HG03060 (cell line): ENCODE data around the gene CEP78.

Experiments
- ATAC-seq: cut with Tn5 transposase; IDR thresholded peaks from one replicate; pipeline ENCODE4 v1.9.1; 2021; ENCODE audit warnings: low read depth, moderate number of reproducible peaks; ENCODE audit not compliant: unreplicated experiment

CEP78 gene

DNA sequence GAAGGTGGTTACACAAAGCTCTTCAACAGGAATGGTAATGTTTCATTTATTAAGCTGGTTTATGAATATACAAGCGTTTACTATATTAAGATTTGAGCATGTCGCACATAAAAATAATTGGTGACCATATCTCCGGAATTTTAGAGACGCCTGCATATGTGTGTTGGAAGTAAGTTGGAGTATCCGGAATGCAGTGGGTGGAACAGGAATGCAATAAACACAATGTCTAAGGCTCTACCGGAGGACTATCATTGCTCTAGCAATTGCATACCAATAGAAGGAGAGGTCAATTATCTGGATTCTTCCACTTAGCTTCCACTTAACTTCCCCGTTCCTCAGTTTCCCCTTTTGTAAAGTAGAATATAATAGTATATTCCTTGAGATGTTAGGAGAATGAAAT lies 1.1 kb upstream of the CEP78 start:
- ATAC-seq, result no peak

DNA sequence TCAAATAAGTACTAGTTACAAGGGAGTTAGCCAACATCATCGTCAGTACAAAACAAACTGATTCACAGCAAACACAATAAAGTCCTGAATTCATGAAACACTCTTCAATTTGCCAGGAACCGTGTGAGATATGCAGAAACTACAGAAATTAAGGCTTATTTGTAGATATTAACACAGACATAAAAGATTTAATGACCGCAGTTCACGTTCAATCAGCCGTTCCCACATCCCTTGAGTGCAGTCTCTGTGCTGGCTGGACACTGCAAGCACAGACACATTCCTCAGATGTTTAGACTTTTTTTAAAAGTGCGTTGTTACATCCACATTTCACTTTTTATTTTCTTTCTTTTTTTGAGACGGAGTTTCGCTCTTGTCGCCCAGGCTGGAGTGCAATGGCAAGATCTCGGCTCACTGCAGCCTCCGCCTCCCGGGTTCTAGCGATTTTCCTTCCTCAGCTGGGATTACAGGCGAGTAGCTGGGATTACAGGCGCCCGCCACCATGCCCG lies 566 bp upstream of the CEP78 start:
- ATAC-seq, result no peak

DNA sequence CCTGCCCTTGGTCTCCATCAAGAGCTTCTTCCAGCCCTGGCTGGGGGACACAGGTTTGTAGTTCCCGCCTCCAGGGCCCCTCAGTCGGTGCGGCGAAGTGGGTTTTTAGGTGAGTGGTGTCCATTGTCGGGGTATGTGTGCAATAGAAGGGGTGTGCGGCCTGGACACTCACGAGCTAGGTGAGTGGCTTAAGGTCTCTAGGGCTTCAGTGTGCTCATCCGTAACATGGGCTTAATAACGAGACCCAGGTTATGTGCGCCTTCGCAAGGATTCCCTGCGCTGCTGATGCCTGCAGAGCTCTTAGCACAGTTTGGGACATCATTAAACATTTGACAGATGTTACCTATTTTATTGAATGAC lies 656 bp downstream of the CEP78 start:
- peak; percentile 3 for ATAC-seq

DNA sequence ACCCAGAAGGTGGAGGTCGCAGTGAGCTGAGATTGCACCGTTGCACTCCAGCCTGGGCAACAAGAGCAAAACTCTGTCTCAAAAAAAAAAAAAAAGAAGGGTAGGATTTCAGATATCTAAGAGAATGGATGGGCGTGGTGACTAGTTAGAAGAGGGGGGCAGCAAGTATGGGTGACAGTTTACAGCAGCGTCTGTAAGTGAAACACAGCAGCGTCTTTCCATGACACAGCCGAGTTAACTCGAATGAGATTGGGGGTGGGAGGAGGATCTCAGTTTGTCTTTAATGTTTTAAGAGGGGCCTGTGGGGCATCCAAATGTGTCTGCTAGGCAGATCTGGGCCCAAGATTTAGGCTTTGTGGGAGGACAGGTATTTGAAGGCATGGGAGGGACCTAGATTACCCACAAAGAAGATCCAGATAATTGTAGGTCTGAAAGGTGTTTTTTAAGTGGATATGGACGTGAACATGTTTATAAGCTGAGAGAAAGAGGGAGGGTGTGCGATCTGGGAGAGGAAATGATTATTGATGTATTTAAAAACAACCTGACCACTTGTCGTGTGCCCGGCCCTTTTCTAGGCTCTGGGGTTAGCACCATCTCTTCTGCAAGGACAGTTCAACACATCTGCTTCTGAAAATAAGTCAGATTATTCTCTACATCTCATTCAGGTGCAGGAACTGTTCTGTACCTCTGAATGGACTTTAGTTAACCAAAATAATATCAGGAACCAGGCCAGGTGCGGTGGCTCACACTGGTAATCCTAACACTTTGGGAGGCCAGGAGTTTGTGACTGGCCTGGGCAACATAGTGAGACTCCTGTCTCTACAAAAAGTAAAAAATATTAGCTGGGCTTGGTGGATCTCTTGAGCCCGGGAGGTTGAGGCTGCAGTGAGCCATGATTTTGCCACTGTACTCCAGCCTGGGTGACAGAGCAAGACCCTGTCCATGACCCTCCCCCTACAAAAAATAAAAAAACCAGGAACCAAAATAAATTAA lies 2.5 kb downstream of the CEP78 start:
- ATAC-seq, result no peak

DNA sequence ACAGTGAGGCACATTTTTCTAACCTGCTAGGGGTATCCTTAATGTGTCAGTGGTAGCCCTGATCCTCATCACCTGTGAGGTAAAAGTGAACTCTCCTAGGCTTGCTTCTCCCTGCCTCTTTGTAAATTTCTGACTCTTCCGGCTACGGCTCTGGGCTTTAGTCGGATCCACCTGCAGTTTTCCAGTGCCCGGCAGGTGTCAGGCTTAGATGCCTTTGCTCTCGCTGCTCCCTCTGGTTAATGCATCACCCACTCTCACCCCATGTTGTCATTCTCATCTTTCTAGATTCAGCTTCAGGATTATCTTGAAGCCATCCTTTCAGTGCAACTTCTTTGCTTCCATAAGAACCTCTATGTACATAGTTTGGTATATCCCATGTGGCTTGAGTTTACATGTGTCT lies 3.6 kb downstream of the CEP78 start:
- no peak for ATAC-seq

DNA sequence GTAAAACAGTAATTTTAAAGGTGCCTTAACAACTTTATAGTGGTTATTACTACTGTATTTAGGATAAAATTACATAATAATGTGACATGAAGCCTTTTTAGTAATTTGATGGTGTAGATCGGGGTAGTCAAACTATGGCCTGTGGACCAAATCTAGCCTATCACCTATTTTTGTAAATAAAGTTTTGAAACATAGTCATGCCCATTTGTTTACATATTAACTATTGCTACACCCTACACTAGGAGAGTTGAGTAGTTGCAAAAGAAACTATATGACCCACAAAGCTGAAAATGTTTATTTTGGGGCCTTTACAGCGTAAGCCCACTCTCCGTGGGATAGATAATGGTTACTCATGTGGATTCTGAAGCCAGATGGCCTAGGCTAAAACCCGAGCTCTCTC lies 6.2 kb downstream of the CEP78 start:
- no peak for ATAC-seq

DNA sequence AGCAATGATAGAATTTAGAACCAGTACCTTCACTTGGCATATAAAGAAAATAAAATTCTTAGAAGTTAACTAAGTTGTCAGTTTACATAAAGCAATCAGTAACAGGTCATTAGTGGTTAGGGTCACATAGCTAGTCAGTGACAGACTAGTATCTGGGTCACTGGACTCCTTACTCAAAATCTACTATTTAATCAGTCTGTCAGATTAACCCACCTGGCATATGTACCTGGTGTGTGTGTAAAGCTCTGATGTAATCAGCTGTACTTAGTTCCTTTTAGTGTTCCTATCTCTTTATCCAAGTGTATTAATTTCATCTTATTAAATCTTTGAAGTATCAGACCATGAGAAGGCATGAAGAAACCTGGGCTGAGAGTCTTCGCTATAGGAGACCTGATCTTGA lies 7.3 kb downstream of the CEP78 start:
- ATAC-seq, result no peak

DNA sequence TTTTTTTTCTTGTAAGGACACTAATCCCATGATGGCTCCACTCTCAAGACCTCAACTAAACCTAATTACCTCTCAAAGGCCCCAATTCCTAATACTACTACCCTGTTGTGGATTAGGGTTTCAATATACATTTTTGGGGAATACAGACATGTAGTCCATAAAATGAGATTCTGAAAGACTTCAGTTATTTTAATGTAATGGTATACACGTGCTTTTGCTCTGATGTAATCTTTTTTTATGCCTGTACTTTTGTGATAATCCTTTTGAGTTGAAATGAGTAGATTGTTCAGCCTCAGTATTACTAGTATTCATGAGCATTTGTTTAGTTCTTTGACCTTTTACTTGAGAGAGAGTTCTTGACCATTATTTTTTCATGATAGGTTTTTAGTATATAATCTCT lies 9.5 kb downstream of the CEP78 start:
- no peak for ATAC-seq

DNA sequence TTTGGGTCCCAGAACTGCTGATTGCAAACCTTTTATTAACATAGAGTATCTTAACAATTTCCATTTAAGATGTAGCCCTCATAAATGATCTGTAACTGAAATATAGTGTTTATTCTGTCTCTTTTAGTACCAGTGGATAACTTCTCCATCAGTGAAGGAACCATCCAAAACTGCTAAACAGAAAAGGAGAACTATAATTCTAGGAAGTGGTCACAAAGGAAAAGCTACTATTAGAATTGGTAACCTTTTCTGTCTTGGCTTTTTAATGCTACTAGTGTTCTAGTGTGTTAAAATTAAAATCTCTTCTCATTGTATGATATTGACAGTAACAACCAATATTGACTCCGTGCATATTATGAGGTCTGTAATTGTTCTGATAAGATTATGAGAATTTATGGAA lies 12.8 kb downstream of the CEP78 start:
- ATAC-seq, result no peak

DNA sequence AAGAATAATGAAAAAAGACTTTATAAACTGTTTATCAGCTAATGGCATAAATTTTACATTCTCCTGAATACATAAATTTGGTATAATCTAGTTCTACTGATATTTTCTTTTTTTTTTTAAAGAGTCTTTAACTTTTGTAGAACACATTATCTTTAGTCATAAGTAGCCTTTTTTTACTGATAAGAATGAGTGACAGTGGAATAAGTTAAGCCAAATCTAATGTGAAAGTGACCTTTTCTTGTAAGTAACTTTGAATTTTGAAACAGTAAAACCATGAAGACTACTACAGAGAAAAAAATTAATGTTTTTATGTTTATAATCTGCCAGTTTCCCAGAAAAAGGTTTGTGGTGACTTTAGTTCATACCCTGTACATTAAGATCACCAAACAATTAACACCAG lies 13.7 kb downstream of the CEP78 start:
- no peak for ATAC-seq

DNA sequence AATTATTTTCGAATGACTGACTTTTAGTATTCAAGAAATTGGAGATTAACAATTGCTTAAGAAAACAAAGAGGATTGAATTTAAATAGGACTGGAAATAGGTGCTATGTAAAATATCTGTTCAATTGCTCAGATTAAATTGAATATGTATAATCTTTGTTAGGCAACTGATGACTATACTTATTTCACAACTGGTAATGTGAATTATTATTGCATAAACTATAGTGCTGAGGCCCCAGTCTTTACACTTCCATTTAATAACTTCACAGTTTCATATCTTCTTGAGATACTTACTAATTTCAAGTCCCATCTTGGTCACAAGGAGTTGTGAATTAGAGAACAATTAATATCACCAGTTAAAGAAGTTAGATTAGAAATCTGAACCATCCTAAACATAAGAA lies 16.7 kb downstream of the CEP78 start:
- ATAC-seq, result no peak

DNA sequence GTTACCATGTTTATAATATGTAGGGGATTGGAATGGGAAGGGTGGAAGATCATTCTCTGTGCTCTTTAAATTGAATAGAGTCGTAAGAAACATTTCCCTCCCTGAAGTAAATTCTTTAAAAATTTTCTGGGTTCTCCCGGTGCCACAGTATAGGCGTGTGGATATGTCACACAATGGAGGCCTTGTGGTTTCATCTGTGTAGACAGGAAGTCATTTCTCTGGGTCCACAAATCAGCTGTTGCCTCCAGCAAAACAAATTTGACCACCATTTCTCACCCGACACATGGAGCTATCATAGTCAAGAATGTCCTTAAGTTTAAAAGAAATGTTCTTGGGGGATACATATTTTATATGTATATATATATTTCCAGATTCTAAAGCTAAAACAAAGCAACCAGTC lies 17.4 kb downstream of the CEP78 start:
- ATAC-seq, result no peak

DNA sequence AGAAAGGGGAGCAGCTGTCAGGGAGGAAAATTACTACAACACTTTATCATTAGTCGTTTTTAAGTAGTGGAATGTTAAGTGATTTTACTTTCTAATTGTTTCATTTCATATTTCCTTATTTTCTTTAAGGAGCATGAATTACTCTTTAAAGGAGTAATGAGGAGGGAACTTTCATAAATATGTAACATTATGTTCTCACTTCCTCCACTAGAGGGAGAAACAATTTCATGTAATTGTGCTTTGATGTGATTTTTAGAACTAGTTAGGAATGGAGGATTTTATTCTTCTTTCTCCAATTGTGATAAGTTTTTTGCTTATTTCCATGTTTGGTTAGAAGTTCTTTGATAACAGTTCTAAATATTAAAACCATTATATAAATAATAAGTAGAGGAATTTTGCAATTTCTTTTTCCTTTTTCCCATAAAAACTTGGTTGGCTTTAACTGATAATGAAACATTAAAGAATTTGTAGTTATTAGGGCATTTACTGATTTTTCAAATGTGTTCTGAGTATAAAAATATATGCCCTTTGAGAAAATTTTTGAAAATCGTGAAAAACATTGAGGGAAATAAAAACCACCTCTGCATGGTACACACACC lies 25.6 kb downstream of the CEP78 start:
- no peak for ATAC-seq

DNA sequence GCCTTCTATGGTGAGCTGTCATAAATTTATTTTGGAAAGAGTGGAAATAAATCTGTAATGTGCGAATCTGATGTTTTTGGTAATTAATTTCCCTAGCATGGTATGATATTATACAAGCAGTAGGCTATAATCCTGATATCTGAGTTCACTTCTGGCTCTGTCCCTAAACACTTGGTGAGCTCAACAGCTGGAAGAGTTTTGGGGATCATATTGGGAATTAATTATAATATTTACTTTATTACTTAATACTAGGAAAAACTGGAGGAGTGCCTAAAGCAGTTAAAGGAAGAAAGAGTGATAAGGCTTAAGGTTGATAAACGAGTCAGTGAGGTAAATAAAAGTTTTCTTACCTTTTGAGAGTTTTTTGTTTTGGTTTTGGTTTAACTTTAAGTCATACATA lies 26.8 kb downstream of the CEP78 start:
- ATAC-seq, result no peak

DNA sequence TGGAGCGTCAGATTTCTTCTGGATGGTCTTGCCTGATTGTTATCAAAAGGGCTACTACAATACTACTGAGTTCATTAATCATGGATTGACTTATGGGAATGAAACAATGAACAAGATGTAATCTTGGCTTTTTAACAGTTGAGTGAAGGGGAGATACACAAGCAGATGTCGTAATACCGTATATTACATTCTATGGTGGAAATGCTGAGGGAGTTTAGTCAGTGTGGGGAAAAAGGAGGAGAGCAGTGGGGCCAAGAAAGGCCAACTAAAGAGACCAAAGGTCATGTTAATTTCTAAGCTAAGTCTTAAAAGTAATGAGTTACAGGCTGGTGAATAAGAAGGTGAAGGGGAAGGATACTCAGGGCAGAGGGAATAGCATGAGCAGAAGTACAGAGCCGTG lies 32.0 kb downstream of the CEP78 start:
- no peak for ATAC-seq

DNA sequence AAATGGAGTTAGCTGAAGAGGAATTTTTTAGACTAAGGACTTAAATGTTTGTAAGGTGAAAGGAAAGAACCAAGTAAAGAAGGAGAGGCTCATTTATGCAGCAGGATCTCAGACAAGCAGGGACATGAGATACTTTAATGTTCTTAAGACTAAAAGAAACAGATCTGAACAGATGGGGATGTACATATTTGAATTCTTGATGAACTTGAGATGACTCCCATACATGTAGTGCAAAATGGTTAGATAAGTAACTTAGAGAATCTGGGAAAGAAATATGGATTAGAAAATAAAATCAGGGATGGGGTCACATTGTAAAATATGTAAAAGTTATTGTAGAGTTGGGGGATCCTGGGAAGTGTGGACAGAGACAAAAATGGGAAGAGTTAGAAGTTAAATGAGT lies 33.9 kb downstream of the CEP78 start:
- no peak for ATAC-seq

DNA sequence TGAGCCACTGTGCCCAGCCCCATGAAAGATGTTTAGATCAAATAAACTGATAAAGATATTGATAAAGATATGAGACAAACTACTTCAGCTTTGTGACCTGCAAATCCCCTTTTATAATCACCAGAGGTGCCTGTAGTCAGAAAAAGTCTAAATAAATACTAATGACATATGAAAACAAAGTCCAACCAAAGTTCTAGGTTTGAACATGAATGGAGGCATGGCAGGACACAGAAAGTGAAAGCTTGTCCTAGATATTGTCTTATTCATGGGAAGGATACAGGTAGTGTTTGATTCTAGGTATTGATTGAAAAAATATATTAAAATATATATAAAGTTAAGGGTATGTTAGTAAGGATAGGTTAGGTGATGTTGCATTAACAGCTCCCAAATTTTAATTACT lies 36.4 kb downstream of the CEP78 start:
- ATAC-seq, result no peak

DNA sequence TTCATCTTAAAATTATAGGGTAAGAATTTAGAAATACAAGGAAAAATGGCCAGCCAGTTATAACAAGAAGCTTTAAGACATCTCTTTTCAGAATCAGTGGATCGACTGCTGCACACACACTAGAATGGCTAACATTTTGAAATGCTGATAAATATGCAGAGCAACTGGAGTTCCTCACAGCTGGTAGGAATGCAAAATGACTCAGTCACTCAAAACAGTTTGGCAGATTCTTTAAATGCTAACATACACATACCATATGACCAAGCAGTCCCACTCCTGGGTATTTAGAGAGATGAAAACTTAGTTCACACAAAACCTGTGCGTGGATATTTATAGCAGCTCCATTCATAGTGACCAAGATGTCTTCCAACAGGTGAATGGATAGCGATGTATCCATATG lies 37.9 kb downstream of the CEP78 start:
- ATAC-seq, result no peak

DNA sequence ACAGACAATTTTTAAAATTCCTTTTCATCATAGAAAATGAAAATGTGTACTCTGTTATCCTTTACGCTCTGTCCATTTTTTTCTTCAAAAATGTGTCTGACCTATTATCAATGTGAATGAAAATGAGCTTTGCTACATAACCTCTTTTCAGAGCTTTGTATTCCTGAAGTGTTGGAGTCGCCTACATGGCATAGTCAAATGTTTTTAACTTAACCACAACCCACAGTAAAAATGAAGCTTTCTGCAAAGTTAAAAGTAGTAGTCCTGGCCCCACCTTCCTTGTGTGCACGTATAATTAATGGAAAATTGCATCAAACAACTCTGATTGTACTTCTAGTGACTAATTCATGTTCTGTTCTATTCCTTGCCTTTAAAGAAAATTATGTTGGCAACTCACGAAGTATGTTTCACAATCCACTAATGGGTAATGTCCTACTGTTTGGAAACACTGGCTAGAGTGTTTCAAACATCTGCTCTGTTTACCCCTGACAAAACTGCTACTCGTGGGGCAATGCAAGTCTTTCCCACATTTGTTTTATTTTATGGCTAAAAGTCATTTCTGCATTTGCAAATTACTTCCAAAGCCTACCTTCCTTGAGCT lies 42.4 kb downstream of the CEP78 start:
- ATAC-seq, result no peak

DNA sequence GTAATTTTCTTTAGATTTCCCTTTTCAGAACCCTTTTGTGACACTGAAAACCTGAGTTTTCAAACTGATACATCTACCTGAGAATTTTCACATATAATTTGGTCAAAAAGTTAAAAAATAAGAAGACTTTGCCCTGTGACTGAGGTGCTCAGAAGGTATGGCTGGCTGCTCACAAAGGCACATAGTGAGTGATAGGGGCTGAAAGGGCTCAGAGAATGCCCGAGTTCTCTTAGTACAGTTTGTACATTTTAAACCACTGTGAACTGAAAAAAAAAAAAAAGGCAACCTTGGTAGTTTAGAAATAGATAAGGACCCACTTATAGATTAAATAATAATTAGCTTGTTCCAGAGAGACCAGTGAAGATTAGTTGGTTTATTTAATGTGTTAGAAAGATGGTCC lies 42.9 kb downstream of the CEP78 start:
- ATAC-seq, result no peak

DNA sequence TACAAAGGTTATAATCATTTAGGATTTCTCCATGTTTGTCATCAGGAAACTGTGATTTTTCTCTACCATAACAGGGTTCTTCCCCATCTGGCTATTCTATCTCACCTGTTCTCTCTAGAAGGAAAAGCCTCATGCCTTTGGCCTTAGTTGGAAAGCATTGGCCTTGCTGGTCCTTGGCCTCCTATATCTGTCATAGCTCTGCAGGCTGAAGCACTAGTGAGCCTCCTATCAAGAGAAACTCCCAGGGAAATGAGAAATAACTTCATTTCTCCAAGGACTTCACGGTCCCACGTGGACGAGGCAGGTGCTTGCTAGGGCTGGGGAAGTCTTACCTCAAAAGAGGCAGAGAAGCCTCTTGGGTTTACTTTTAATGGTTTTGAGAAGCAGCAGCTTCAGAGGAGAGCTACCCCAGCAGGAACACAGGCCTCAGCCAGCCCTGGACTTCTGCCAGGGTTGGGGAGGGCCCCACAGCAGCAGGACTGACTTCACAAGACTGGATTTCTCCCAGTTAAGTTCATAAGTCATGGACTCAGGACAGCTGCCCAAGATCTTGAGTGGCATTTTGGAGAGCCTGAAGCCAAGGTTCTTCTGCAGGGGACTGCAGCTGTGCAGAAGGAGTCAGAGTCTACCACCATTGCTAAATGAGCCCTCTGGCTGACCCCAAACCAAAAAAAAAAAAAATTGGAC lies 45.2 kb downstream of the CEP78 start:
- no peak for ATAC-seq
